GM15510 (cell line): ENCODE measurements around the gene TAS2R41.

ENCODE experiments used
- POLR2A ChIP-seq: IDR thresholded peaks from 3 replicates; pipeline ENCODE4 v1.6.1; 2011; ENCODE audit warnings: borderline replicate concordance; ENCODE audit not compliant: insufficient read length; ENCODE audit errors: extremely low read depth

Gene TAS2R41

GRCh38 chr7:143451746-143452145, 25.9 kb upstream of the TAS2R41 start:
- TF ChIP-seq POLR2A: no peak

DNA sequence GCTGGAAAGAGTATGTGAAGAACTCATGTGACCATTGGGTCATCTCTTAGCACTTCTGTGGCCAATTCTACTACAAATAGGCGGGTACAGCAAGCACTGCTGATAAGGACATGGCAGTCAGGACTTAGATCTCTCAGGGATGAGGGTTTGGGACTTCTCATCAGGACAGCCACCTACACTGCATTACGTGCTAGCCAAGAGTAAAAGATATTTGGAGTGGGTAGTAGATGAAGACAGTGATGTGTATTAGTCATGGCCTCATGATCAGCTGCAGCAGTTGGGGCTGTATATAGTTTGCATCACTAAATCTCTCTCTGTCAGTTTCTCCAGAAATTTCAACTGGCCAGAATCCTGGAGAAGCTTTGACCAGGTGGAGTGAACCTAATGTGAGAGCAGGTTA, 25.2 kb upstream of the TAS2R41 start:
- no peak for TF ChIP-seq POLR2A

DNA sequence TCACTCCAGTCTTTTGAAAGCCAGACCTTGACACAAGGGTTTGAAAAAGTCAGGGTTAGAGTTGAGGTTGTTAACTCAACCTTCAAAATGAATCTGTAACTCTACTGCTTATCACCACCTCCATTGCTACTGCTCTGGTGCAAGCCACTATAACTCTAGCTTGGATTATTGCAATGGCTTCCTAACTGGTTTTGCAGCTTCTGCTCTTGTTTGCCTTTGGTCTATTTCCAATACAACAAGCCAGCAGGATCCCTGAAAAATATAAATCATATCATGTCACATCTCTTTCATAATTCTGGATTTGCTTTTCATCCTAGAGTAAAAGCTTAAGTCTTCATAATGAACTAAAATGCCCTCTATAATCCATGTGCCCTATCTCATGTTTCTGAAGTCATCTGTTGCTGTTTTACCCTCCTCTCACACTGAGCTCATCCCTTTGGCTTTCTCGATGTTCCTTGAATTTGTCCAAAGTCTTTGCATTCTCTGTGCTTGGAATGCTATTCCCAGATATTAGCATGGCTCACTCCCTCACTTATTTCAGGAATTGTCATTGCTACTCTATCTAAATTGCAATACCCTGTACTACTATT, 23.5 kb upstream of the TAS2R41 start:
- no peak for TF ChIP-seq POLR2A

GRCh38 chr7:143455491-143455890, 22.2 kb upstream of the TAS2R41 start:
- TF ChIP-seq POLR2A: no peak

DNA sequence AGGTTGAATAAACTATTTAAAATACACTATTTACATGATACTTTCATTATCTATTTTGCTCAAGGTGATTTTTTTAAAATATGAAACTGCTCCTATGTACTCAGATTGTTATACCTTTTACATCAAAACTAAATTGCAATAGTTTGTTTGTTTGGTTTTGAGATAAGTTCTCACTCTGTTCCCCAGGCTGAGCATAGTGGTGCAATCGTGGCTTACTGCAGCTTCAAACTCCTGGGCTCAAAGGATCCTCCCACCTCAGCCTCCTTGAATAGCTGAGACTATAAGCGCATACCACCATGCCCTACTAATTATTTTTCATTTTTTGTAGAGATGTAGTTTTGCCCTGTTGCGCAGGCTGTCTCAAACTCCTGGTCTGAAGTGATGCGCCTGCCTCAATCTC, 21.7 kb upstream of the TAS2R41 start:
- no peak for TF ChIP-seq POLR2A

DNA sequence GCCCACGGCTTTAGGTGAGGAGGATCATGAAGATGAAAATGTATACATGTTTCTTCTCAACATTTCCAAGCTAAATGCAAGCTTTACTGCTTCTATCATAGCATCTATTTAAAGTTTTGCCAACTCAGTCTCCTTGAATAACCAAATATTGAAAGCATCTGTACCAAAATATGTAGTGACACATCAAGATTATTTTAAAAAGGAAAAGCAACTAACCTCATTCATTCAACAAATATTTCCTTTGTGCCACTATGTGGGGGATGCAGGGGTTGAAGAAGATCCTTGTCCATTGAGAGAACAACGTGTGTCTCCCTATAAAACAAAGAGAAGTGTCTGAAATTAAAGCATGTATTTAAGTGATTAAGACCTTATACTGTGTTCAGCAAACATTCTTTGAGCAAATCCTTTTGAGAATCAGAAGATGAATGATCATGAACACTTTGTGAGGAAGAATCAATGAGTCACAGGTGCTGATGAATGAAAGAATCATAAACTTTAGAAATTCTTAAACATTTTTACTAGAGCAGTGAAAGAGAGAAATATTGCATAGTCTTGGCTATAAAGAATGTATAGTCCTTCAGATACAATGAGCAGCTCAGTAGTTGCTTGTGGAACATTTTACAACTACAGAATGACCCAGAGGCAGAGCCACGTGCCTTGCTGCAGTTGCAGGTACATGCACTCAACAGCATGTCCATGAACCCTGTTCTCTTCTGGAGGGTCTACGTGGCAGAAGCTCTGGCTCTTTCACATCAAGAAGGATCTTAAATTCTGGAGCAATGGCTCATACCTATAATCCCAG, 20.5 kb upstream of the TAS2R41 start:
- no peak for TF ChIP-seq POLR2A

DNA sequence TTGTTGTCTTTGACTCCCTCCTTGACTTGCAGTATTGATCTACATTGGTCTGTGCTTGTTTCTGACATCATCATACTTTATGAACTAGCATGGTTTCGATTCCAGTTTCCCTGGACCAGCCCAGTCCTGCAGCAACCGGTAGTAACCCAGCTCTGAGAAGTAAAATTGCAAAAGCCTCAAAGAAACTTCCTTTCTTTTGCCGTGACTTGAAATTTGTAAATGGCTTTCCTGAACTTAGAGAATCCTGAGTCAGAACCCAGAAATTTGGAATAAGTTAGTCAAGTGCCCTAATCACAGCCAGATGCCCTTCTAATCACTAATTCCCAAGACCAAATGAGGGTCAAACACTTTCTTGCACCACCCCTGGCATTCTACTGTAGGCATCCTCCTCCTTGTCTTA, 19.4 kb upstream of the TAS2R41 start:
- TF ChIP-seq POLR2A: no peak

GRCh38 chr7:143458681-143459080, 19.0 kb upstream of the TAS2R41 start:
- TF ChIP-seq POLR2A: no peak

DNA sequence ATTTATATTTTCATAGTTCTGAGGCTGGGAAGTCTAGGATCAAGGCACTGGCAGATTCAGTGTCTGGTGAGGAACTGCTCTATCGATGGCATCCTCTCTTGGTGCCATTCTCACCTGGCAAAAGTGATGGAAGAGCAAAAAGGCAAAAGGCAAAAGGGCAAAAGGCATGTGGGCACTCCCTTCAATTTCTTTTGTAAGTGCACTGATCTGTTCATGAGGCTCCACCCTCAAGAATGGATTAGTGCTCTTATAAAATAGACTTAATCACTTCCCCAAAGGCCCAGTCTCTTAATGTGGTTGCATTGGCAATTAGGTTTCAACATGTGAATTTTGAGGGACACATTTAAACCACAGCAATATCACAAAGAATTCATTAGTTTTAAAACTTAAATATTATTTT, 18.3 kb upstream of the TAS2R41 start:
- TF ChIP-seq POLR2A: no peak

DNA sequence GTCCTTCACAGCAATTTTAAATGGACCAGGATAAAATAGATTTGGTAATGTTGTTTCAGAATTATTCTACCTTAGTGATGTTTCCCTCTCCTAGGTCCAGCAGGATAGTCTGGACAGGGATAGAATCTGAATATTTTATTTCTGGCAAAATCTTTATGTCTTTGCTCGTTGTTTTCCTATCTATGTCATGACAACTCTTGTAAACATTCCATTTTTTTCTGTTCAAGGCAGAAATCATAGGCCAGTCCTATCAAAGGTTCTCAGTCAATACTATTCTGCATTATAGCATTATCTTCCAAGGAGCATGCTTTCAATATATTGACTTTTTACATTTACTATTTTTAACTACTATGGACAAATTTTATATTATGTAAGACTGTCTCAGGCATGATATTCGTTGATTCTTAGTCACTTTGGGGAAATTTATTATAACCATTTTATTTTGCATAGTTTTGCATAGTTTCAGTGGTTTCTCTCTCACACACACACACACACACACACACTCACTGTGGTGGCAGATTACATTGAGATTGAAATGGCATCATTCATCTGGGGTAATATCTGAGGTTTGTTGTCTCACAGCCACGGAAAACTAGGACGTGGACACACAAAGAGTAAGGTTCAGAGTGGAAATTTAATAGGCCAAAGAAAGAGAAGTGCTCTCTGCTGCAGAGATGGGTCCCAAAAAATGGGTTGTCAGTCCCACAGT, 17.2 kb upstream of the TAS2R41 start:
- no peak for TF ChIP-seq POLR2A

GRCh38 chr7:143462045-143462444, 15.6 kb upstream of the TAS2R41 start:
- TF ChIP-seq POLR2A: no peak

- no peak for TF ChIP-seq POLR2A
Measured at GRCh38 chr7:143463556-143463955, 14.1 kb upstream of the TAS2R41 start.

DNA sequence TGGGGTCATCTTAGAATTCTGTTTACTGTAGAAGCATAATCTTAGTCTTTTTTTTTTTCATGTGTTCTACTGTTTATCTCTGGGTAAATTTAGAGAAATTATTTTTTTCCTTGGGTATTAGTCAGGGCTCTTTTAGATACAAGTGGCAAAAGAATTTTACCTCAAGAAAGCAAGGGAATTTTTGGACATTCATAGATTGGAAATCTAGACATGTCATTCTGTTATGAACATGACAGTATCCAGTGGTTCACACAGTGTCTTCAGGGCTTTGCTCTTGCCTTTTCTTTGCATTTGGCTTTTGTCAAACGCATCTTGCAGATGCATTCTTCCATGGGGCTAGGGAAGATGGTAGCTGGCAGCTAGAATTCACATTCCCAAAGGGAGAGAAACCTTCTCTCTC, 13.7 kb upstream of the TAS2R41 start:
- no peak for TF ChIP-seq POLR2A

DNA sequence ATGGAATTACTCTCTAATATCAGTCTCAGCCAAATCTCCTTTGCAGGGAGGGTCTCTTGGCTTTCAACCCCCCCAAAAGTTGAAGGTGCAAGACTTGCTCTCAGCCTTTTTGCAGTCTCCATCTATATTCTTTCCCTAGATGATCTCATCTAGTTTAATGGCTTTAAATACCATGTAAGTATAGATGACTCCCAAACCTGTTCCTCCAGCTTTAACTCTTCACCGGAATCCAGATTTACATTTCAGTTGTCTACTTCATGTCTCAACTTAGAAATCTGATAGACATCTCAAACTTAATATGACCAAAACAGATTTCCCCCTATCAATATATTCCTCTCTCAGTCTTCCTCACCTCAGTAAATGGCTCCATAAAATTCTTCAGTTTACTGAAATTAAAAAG, 9.9 kb upstream of the TAS2R41 start:
- no peak for TF ChIP-seq POLR2A

GRCh38 chr7:143479055-143479766, 1.5 kb downstream of the TAS2R41 start:
- no peak for TF ChIP-seq POLR2A
